ENCODE results near the gene EHD3.

Gene EHD3

DNA sequence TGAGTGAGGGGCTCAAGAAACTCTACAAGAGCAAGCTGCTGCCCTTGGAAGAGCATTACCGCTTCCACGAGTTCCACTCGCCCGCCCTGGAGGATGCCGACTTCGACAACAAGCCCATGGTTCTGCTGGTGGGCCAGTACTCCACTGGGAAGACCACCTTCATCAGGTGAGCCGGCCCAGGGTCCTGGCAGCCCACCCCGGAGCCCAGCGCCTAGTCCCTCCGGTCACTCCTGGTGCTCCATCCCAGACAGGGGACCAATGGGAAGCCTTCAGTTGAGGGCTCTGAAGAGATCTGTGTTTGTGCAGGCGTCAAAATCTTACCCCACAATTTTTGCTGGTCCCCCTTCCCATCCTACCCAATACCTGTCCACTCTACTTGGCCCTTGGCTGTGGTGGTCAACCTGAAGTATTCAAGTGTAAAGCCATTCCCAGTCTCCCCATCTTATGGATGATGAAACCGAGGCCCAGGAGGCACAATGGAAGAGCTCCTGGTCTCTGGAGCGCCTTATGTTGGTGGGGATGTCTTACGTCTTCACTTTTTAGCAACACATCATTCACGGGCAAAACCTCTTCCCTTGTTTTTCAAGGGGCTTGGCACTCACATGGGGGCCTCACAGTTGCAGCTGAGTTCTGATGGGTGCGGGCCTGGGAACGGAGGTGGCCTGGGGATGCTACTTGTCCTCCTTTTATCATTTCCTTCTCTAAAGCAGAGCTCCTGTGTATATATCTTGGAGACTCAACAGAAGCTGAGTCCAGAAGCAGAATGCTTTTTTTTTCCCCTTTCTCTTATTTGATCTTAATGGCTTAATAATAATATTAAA is 941 bp downstream of the EHD3 start:
- in situ Hi-C loops (cut with HindIII; ENCODE audit: low sequenced_read_pairs) = no loop called here

DNA sequence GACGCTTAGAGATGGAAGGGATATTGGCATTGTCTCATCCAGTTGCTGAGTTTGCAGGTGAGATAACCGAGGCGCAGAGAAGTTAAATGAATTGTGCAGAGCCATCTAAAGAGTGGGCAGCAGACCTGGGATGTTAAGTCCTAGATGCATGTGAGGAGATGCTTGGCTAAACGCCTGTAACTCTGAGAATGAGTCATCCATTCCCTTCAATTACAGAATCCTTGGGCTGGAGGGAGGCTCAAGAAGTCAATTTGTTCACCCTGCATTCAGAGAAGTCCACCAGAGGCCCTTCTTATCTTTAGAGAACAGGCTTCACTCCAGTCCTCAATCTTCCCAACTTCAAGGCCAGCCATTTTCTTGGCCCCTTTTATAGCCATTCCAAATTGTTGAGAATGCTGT is 1.6 kb downstream of the EHD3 start:
- in situ Hi-C loops (cut with HindIII; ENCODE audit: low sequenced_read_pairs) = no loop called here

- in situ Hi-C loops (cut with HindIII; ENCODE audit: low sequenced_read_pairs) = no loop called here
Observed at GRCh38 chr2:31236433-31237205, 2.7 kb downstream of the EHD3 start.

- in situ Hi-C loops (cut with HindIII; ENCODE audit: low sequenced_read_pairs) = no loop called here
Observed at GRCh38 chr2:31237348-31238017, 3.5 kb downstream of the EHD3 start.

DNA sequence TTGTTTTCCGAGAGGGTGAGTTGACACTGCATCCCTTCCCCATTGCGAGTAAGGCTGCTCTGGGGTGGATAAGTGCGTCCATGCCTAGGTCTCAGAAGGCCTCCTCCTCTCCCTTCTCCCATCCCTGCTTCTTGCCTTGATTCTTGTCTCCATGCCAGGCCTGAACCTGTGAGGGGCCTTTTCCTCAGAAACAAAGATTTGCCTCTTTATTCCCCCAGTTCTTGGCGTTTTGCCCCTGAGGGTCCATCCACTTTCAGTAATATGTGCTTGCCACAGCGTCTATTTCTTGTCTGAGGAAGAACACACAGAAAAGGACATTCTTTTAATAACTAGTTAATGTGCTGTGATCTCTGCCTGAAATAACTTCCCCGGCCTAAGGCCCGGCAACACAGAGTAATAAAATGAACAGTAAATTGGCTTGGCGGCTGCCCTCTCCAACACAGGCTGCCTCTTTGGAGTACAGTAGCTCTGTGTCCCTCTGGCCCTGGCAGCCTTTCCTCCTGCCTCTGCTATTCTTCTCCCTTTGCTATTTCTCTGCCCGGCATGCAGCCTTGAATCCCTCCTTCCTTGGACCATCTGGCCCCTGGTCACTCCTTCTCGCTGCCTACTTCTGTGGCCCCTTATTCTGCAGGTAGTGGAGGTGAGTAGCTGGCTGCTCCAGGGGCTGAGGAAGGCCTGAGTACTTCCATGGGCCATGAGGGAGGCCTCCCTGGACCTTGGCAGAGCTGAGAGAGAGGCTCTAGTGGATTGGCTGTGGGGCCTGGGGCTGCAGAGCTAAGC is 4.4 kb downstream of the EHD3 start:
- in situ Hi-C loops (cut with HindIII; ENCODE audit: low sequenced_read_pairs) = no loop called here

DNA sequence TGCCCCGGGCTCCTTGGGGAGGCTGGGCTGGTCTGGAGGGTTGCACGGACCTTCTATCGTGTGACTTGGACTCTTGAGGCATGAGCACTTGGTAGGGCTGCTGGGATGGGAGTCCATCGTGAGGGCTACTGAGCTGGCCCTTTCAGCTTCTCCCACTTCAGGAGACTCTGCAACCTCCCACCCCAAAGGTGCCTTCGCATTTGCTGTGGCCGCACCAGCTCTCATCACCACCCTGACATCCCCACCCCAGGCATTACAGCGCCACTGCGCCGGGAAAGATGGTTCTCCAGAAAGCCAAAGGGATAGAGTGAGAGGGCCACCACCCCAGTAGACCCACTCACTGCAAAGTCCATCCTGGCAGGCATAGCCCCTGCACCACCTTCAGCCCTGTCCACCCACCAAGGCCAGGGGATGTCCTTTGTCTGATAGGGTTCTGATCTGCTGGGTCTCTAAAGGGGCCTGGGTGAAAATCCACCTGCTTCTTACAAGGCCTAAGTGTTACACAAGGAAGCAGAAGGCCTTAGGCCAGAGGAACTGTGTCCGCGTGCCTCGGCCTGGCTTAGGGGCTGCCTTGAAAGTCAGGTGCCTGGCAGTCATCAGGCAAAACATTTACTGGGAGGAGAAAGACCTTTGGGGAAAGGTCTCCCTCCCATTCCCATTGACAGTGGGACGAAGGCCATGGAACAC is 5.1 kb downstream of the EHD3 start:
- in situ Hi-C loops (cut with HindIII; ENCODE audit: low sequenced_read_pairs) = no loop called here

DNA sequence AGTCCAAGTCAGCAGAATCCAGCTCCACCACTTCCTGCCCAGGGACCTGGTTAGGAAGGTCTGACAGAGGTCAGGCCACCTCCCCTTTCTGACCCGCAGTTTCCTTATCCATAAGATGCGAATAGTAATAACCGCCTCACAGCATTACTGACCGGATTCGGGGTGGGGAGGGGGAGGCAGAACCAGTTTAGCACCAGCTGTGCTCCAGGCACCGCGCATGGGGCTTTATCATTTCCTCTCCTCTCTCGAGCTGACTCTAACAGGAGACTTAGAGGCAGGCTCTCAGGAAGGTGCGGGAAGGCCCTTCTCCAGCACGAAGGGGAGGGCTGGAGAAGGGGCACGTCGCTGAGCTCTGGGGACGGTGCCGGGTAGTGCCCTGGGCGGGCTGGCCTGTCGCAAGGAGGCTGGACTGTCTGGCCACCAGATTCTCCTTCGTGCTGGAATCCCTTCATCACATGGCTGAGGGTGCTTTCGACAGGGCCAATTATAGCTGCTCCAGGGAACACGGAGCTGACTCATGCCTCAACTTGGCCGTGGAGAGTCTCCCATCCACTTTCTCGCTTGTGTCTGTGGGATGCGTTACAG is 5.7 kb downstream of the EHD3 start:
- in situ Hi-C loops (cut with HindIII; ENCODE audit: low sequenced_read_pairs) = no loop called here

DNA sequence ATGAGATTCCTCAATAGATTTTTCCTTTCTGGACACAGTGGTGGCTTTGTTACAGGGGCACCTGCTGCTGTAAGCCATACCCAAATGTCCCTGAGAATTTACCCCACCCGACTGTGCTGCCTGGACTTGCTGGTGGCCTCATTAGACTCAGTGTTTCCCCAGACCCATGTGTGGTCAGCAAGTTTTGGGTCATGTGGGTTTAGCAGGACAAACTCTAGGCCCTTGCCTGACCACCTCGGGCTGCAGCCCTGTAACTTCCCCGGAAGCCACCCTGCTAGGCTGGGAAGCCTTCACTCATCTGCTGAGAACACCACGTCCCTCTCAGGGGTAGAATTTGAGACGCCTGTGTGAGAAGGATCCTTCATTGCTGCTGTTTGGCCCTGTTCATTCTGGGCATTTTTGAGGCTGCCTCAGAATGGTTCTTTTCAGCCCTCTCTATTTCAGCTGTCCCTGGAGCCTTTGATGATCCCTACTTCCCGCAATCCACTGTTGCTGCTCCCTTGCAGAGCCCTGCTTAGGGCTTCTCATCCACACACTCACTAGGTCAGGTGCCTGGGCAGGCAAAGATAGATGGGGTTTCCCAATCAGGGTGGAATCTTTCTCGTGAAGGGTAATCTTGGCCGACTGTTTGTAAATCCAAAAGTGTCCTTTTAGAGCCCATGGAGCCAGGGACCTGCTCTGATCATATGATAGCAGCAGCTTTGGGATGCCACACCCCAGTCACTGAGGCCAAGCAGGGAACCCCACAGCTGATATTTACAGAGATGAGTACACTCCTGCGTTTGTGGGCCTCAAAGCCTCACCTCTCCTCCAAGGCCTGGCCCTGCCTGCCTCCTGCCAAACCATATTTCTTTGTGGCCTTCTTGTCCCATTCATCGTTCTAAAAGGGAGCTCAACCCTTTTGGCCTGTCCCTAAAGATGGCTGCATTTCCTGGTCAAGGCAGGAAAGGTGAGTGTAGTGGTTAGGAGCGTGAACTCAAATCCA is 6.7 kb downstream of the EHD3 start:
- in situ Hi-C loops (cut with HindIII; ENCODE audit: low sequenced_read_pairs) = no loop called here

- in situ Hi-C loops (cut with HindIII; ENCODE audit: low sequenced_read_pairs) = no loop called here
Observed at GRCh38 chr2:31241625-31242270, 7.8 kb downstream of the EHD3 start.

GRCh38 chr2:31243053-31243452 is 9.1 kb downstream of the EHD3 start:
- in situ Hi-C loops (cut with HindIII; ENCODE audit: low sequenced_read_pairs) = no loop called here

DNA sequence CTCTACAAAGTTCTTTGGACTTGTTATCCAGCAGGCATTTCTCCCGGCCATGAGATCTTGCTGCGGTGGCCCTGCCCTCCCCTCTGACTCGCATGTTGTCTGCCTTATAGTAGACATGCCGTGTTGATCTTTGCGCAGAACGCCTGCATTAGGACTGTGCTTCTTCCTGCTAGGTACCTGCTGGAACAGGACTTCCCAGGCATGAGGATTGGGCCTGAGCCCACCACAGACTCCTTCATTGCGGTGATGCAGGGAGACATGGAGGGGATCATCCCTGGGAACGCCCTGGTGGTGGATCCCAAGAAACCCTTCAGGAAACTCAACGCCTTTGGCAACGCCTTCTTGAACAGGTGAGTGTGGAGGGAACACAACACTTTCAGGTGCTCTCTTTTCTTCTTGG is 10.1 kb downstream of the EHD3 start:
- in situ Hi-C loops (cut with HindIII; ENCODE audit: low sequenced_read_pairs) = no loop called here

GRCh38 chr2:31246184-31246852 is 12.4 kb downstream of the EHD3 start:
- in situ Hi-C loops (cut with HindIII; ENCODE audit: low sequenced_read_pairs) = no loop called here

GRCh38 chr2:31247711-31248110 is 13.8 kb downstream of the EHD3 start:
- in situ Hi-C loops (cut with HindIII; ENCODE audit: low sequenced_read_pairs) = no loop called here

- in situ Hi-C loops (cut with HindIII; ENCODE audit: low sequenced_read_pairs) = no loop called here
Observed at GRCh38 chr2:31248139-31248538, 14.2 kb downstream of the EHD3 start.

GRCh38 chr2:31249009-31249690 is 15.2 kb downstream of the EHD3 start:
- in situ Hi-C loops (cut with HindIII; ENCODE audit: low sequenced_read_pairs) = no loop called here

- in situ Hi-C loops (cut with HindIII; ENCODE audit: low sequenced_read_pairs) = no loop called here
Observed at GRCh38 chr2:31251018-31251417, 17.1 kb downstream of the EHD3 start.

GRCh38 chr2:31251851-31252250 is 17.9 kb downstream of the EHD3 start:
- in situ Hi-C loops (cut with HindIII; ENCODE audit: low sequenced_read_pairs) = no loop called here
